ENCODE results near the gene HOXC13. TPM values are rescaled to one million over a fixed set of nuclear protein-coding genes. Genes with fewer than 3 reads are reported as not detected.

HOXC13 gene
- total RNA-seq, 3 donors from 2014 or later = not detected

- Mint-ChIP-seq H3K4me3 (no peak overlapping the region), H3K4me1 (ENCODE audit: low read depth) (peaks cover 19% of the 10 kb centered on the region), H3K9me3 (peaks cover 6% of the 10 kb centered on the region), H3K36me3 (ENCODE audit: insufficient read depth) (no peaks in the 10 kb centered on the region), H3K27me3 (ENCODE audit: low read depth) (peaks cover 89% of the 10 kb centered on the region)
- no peak for ATAC-seq
- DNase-seq = no peak
Measured at GRCh38 chr12:53976172-53976822, 37.7 kb downstream of the HOXC13 start.

- DNase-seq (no peak), ATAC-seq (no peak)
- H3K4me1 Mint-ChIP-seq (ENCODE audit: low read depth) = peaks cover 19% of the 10 kb centered on the region
- no peaks in the 10 kb centered on the region for H3K36me3 Mint-ChIP-seq (ENCODE audit: insufficient read depth)
- H3K4me3 Mint-ChIP-seq = no peak overlapping the region
- H3K27me3 Mint-ChIP-seq (ENCODE audit: low read depth) = peaks cover 89% of the 10 kb centered on the region
- H3K9me3 Mint-ChIP-seq = peaks cover 6% of the 10 kb centered on the region
Measured at GRCh38 chr12:53976823-53977595, 38.4 kb downstream of the HOXC13 start.

GRCh38 chr12:53977596-53978445 lies 39.2 kb downstream of the HOXC13 start:
- DNase-seq (no peak), ATAC-seq (no peak)
- Mint-ChIP-seq H3K27me3 (ENCODE audit: low read depth) (peaks cover 89% of the 10 kb centered on the region), H3K36me3 (ENCODE audit: insufficient read depth) (no peaks in the 10 kb centered on the region), H3K9me3 (peaks cover 5% of the 10 kb centered on the region), H3K4me1 (ENCODE audit: low read depth) (peaks cover 19% of the 10 kb centered on the region), H3K4me3 (no peak overlapping the region)

GRCh38 chr12:53978477-53979356 lies 40.1 kb downstream of the HOXC13 start:
- DNase-seq = no peak
- H3K4me3 Mint-ChIP-seq = no peak overlapping the region
- H3K36me3 Mint-ChIP-seq (ENCODE audit: insufficient read depth) = no peaks in the 10 kb centered on the region

GRCh38 chr12:53980104-53980801 lies 41.6 kb downstream of the HOXC13 start:
- Mint-ChIP-seq H3K9me3 (no peaks in the 10 kb centered on the region), H3K4me1 (ENCODE audit: low read depth) (peaks cover 9% of the 10 kb centered on the region), H3K36me3 (ENCODE audit: insufficient read depth) (no peaks in the 10 kb centered on the region), H3K4me3 (no peak overlapping the region), H3K27me3 (ENCODE audit: low read depth) (peaks cover 91% of the 10 kb centered on the region)
- DNase-seq (no peak), ATAC-seq (no peak)

More at GRCh38 chr12:53978477-53979356, 40.1 kb downstream of the HOXC13 start:
- Mint-ChIP-seq H3K9me3 (no peaks in the 10 kb centered on the region), H3K4me1 (ENCODE audit: low read depth) (peaks cover 13% of the 10 kb centered on the region), H3K27me3 (ENCODE audit: low read depth) (peaks cover 91% of the 10 kb centered on the region)
- no peak for ATAC-seq

- Mint-ChIP-seq H3K9me3 (no peaks in the 10 kb centered on the region), H3K27me3 (ENCODE audit: low read depth) (peaks cover 90% of the 10 kb centered on the region), H3K36me3 (ENCODE audit: insufficient read depth) (no peaks in the 10 kb centered on the region), H3K4me1 (ENCODE audit: low read depth) (peaks cover 8% of the 10 kb centered on the region), H3K4me3 (no peak overlapping the region)
- ATAC-seq (no peak), DNase-seq (no peak)
Measured at GRCh38 chr12:53980802-53981496, 42.3 kb downstream of the HOXC13 start.

- ATAC-seq (no peak), DNase-seq (no peak)
- Mint-ChIP-seq H3K27me3 (ENCODE audit: low read depth) (peaks cover 91% of the 10 kb centered on the region), H3K9me3 (no peaks in the 10 kb centered on the region), H3K36me3 (ENCODE audit: insufficient read depth) (no peaks in the 10 kb centered on the region), H3K4me1 (ENCODE audit: low read depth) (peaks cover 13% of the 10 kb centered on the region), H3K4me3 (no peak overlapping the region)
Measured at GRCh38 chr12:53981634-53982565, 43.3 kb downstream of the HOXC13 start.

GRCh38 chr12:53982648-53983567 lies 44.3 kb downstream of the HOXC13 start:
- H3K27me3 Mint-ChIP-seq (ENCODE audit: low read depth) = peaks cover 92% of the 10 kb centered on the region
- H3K36me3 Mint-ChIP-seq (ENCODE audit: insufficient read depth) = no peaks in the 10 kb centered on the region
- no peak for ATAC-seq
- H3K4me3 Mint-ChIP-seq = no peak overlapping the region
- H3K4me1 Mint-ChIP-seq (ENCODE audit: low read depth) = peaks cover 13% of the 10 kb centered on the region
- no peak for DNase-seq
- H3K9me3 Mint-ChIP-seq = no peaks in the 10 kb centered on the region

- Mint-ChIP-seq H3K9me3 (no peaks in the 10 kb centered on the region), H3K27me3 (ENCODE audit: low read depth) (peaks cover 93% of the 10 kb centered on the region), H3K4me3 (no peak overlapping the region), H3K4me1 (ENCODE audit: low read depth) (peaks cover 12% of the 10 kb centered on the region), H3K36me3 (ENCODE audit: insufficient read depth) (no peaks in the 10 kb centered on the region)
- no peak for DNase-seq
- ATAC-seq = no peak
Measured at GRCh38 chr12:53983568-53983949, 44.9 kb downstream of the HOXC13 start.

GRCh38 chr12:53983950-53984572 lies 45.4 kb downstream of the HOXC13 start:
- Mint-ChIP-seq H3K36me3 (ENCODE audit: insufficient read depth) (no peaks in the 10 kb centered on the region), H3K4me3 (no peak overlapping the region), H3K27me3 (ENCODE audit: low read depth) (peaks cover 93% of the 10 kb centered on the region), H3K4me1 (ENCODE audit: low read depth) (peaks cover 17% of the 10 kb centered on the region), H3K9me3 (no peaks in the 10 kb centered on the region)
- ATAC-seq (no peak), DNase-seq (no peak)
